Measurements from ENCODE around the gene CD81. TPM values are rescaled to one million over a fixed set of nuclear protein-coding genes. Genes with fewer than 3 reads are reported as not detected.

Gene CD81
- total RNA-seq, 1 experiment from 2014 or later = 416 TPM

- POLR2A ChIA-PET = interaction anchor here (0.5 to 1.0 kb wide), 12 partner anchors 23 to 1406 kb away, joined by 3 to 11 read pairs (median 4); partner anchors contain the start of gene TSSC4
- H3K27ac ChIP-seq (ENCODE audit: low read length) = peak overlapping the region; percentile 85
- H3K9me3 ChIP-seq (ENCODE audit: control insufficient read depth, insufficient read depth, low read depth, low read length) = no peaks in the 10 kb centered on the region
- intact Hi-C loops (cut with micrococcal nuclease; ENCODE audit: unreplicated experiment) (no loop called here), in situ Hi-C loops (cut with HindIII; ENCODE audit: low pct_unique_long_range_greater_than_20kb, low sequenced_read_pairs) (no loop called here)
- ATAC-seq = peak; percentile 55
- 0 out of 2 replicates have a peak, but pooled peaks have one; percentile 21 for TF ChIP-seq SIN3A (IDR thresholded peaks at IDR 0.05; ENCODE audit: borderline replicate concordance, insufficient read depth, low read depth, low read length)
- TF ChIP-seq POLR2AphosphoS5 (IDR thresholded peaks at IDR 0.05; ENCODE audit: low read depth, low read length) = no peak
- TF ChIP-seq CTCF (IDR thresholded peaks at IDR 0.05) = no peak
- TF ChIP-seq TCF7L2 (IDR thresholded peaks at IDR 0.05; ENCODE audit: low read depth, low read length) = no peak
- no peak for TF ChIP-seq REST (IDR thresholded peaks at IDR 0.05; ENCODE audit: insufficient read depth in 1 of 2, low read depth in 2 of 2, low read length in 1 of 2)
- H3K27me3 ChIP-seq (ENCODE audit: control insufficient read depth, insufficient read depth, low read length) = no peaks in the 10 kb centered on the region; the same call in 1 of the 2 replicates
- peaks cover 32% of the 10 kb centered on the region for H3K4me1 ChIP-seq (ENCODE audit: control insufficient read depth, insufficient read depth, low read length)
- CTCF ChIA-PET = interaction anchor here (0.6 to 1.0 kb wide), 5 partner anchors 14 to 127 kb away, joined by 3 to 4 read pairs (median 4); partner anchors contain the start of gene TSSC4
- DNase-seq (ENCODE audit: low read depth, low spot score) = no peak
- BruUV-seq (replicated peaks) = no TSS peak
- H3K36me3 ChIP-seq (ENCODE audit: control insufficient read depth, insufficient read depth, low read length) = no peaks in the 10 kb centered on the region; the same call in 1 of the 2 replicates
- peak overlapping the region; percentile 93 to 94 for H3K4me3 ChIP-seq (ENCODE audit: low read depth in 2 of 2, low read length in 2 of 2)
Measured at GRCh38 chr11:2377511-2378443, 667 bp downstream of the CD81 start.

GRCh38 chr11:2378527-2379210 is 1.6 kb downstream of the CD81 start:
- TF ChIP-seq POLR2AphosphoS5 (IDR thresholded peaks at IDR 0.05; ENCODE audit: low read depth, low read length) = no peak
- no peak for TF ChIP-seq REST (IDR thresholded peaks at IDR 0.05; ENCODE audit: insufficient read depth in 1 of 2, low read depth in 2 of 2, low read length in 1 of 2)
- TF ChIP-seq CTCF (IDR thresholded peaks at IDR 0.05) = no peak
- no peak for TF ChIP-seq SIN3A (IDR thresholded peaks at IDR 0.05; ENCODE audit: borderline replicate concordance, insufficient read depth, low read depth, low read length)
- no peak for TF ChIP-seq TCF7L2 (IDR thresholded peaks at IDR 0.05; ENCODE audit: low read depth, low read length)
- Histone ChIP-seq H3K4me3 (ENCODE audit: low read depth in 2 of 2, low read length in 2 of 2) (peak overlapping the region; percentile 93 to 94), H3K9me3 (ENCODE audit: control insufficient read depth, insufficient read depth, low read depth, low read length) (no peaks in the 10 kb centered on the region), H3K4me1 (ENCODE audit: control insufficient read depth, insufficient read depth, low read length) (peaks cover 41% of the 10 kb centered on the region), H3K36me3 (ENCODE audit: control insufficient read depth, insufficient read depth, low read length) (no peaks in the 10 kb centered on the region; the same call in 1 of the 2 replicates), H3K27me3 (ENCODE audit: control insufficient read depth, insufficient read depth, low read length) (no peaks in the 10 kb centered on the region; the same call in 1 of the 2 replicates), H3K27ac (ENCODE audit: low read length) (peak overlapping the region; percentile 85)
- DNase-seq (ENCODE audit: low read depth, low spot score) (no peak), ATAC-seq (no peak)
- ChIA-PET CTCF (interaction anchor here (0.6 to 1.0 kb wide), 5 partner anchors 14 to 128 kb away, joined by 3 to 4 read pairs (median 4); partner anchors contain the start of gene TSSC4), POLR2A (interaction anchor here (0.5 to 1.0 kb wide), 11 partner anchors 22 to 1405 kb away, joined by 3 to 8 read pairs (median 3); partner anchors contain the start of gene TSSC4)
- in situ Hi-C loops (cut with HindIII; ENCODE audit: low pct_unique_long_range_greater_than_20kb, low sequenced_read_pairs) = no loop called here
- intact Hi-C loops (cut with micrococcal nuclease; ENCODE audit: unreplicated experiment) = no loop called here
- no TSS peak for BruUV-seq (replicated peaks)
